GM19395 (cell line): ENCODE measurements around the gene SUPT4H1.

Experiments used
- ATAC-seq: cut with Tn5 transposase; IDR thresholded peaks from one replicate; pipeline ENCODE4 v1.9.1; 2021; ENCODE audit warnings: mild to moderate bottlenecking, moderate library complexity; ENCODE audit not compliant: unreplicated experiment

SUPT4H1 gene

DNA sequence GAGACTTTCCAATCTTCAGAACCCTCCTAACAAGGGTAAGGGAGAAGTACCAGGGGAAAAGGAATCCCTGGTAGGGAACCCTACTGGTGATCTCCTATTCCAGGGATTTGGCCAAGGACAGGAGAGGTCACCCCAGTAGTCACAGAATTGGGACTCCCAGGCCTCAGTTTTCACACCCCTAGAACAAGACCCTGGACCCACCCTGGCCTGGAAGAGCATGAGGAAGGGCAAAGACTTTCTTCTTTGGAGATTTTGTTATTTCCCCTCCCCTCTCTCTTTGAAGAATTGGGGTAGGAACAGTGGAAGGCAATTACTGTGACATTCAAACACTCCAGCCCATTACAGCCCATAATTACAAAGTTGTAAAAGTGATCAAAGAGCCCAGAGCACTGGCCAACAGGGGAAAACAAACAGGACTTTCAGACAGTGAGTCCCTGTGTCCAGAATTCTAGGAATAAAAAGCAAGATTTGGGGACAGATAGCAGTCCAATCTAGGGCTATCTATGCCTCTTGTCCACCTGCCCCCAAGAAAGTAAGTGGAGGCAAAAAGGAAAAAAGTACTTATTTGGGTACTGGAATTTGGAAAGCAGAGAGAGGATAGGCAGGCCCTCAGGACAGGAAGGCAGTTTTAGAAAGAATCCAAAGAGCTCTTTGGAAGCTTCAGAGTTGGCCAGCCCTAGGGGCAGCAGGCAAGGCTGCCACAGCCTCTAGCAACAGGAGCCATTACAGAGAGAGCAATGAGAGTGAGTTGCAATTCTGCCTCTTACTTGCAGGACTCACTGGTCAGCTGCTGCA is 13.4 kb upstream of the SUPT4H1 start:
- ATAC-seq, result no peak

DNA sequence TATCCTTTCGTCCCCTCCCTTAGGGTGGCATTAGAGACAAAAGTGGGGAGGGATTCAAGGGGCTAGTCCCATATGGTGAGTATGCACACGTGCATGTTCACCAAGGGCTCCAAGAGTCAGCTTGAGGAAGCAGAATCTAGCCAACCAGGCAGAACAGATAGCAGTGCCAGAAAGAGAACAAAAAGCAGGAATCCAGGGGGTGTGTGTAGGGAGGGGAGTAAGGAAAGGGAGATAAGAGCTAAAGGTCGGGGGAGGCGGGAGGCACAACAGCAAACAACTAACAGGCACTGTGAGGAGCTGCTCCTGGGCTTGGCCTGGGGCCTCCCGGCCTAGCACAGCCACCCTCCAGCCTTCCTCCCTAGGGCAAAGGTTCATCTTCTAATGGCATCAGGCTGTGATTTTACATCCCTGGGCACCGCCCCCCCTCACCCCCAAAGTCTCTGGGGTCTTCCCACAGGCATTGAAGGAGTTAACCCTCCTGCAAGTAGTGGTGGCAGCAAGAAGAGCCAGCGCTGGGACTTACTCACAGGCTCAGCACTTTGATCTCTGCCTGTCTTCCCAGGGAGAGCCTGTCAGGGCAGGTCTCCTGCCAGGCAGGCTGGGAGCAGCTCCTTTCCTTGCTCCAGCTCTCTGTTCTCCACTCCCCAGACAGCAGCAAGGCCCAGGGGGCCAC is 12.4 kb upstream of the SUPT4H1 start:
- ATAC-seq, result no peak

DNA sequence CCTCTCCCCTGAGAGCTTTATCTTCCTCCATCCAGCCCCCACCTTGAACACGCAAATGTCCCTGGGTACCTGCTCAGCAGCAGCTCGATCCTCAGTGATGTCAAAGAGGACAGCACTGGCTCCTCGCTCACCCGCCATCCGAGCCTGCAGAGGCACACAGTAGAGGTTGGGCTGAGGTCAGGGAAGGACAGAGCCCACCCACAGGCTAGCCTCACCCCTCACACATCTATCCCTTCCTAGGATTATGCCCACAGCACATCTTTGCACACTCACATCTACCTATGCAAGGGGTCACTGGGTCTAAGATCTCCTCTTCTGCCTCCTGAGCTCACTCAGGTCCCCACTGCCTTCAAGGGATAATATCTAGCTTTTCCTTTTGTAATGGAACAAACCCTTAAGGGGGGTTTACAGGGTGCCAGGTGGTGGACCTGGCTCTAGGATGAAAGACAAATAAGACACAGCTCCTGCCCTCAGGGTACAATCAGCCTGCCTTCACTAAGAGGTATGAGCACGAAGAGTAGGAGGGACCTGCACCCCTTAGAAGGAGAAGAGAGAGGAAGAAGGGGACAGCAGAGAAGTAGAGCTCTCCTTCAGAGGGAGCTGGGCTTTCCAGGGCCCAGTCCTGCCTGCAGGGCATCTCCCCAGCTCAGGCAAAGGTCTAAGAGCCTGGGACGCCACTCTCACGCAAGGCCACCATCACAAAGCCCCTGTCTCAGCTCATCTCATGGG is 11.6 kb upstream of the SUPT4H1 start:
- ATAC-seq, result no peak

DNA sequence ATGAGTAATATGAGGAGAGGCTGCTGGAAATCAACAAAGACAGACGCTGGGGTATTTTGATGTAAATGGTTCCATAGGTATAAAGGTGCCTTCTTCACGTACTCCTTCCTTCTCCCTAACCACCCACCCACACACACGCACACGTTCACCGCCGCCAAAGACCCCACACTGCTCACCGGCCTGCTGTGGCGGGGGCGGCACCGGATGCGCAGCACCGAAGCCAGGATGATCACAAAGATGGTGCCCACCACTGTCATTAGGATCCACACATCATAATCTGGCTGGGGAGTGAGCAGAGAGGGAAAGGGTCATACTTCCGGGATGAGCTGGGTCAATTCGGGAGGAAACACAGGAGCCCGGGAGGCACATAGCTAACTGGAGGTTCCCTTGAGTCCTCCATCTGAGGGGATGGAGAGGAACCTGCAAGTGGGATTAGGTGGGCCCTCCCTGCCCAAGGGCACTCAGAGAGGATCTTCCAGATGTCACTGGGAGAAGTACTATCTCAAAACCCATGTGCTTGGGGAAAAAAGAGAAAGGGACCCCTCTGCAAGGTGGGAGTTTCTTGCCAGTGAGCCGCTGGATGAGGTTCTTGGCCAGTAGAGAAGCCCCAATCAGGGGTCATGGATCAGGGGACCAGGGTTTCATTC is 10.5 kb upstream of the SUPT4H1 start:
- ATAC-seq, result no peak

DNA sequence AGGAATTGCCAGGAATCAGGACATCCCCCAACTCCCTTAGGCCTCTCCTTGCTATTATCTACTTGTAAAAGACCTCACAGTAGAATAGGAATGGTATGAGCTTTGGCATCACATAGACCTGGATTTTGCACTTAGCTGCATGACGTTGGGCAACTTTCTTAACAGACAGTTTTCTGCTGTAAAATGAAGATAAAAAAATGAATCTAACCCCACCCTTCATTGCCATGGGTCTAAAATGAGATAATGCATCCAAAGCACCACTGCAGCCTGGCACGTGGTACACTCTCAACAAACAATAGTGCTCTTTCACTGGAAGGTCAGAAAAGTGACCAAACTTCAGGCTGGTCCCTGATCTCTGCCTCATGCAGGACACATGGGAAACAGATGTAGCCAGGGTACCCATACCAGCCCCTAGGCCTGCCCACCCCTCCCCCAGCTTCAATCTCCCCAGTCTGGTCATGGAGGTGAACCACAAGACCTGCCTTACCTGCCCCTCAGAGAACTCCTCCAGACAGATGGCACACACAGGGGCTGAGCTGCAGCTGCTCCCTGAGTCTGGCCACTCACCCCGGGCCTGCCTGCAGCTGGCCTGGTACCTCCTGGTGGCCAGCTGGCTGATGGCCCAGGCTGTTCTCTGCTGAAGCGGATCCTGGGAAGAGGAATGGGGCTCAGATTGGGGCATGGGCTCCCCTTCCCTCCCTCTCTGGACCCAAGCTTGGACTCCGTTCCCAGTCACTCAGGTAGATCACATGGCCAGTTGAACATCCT is 8.5 kb upstream of the SUPT4H1 start:
- ATAC-seq, result no peak

DNA sequence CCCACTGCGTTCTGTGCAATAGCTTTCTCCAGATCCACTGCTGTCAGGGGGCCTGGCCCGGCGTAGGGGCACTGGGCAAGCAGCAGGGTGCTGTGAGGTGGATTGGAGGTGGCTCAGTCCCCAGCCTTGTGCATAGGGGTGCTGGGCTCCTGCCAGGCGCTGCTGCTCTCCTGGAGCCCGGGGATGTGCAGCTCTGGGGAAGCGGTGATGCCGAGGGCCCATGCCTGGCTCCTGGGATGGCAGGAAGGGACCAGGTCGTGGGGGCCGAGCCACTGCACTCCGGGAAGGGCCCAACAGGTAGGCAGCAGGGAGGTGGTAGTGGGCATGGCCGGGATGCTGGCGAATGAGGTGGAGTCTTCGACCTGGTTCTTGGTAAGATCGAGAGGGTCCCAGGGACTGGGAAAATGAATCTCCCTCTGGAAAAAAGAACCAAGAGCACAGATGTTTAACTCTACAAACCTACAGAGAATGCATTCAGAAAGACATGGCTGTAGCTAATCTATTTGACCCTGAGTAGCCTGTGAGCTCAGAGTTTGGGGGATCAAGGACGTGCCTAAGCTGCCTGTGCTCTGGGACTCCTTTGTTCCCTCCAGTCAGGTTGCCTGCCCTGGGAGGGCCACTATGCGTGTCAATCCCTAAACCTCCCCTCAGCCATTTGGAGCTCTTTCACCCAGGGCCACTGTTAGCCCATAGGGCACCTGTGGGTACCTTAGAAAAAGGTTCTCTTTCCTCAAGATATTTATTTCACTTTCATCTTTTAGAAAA is 6.6 kb upstream of the SUPT4H1 start:
- ATAC-seq, result no peak

DNA sequence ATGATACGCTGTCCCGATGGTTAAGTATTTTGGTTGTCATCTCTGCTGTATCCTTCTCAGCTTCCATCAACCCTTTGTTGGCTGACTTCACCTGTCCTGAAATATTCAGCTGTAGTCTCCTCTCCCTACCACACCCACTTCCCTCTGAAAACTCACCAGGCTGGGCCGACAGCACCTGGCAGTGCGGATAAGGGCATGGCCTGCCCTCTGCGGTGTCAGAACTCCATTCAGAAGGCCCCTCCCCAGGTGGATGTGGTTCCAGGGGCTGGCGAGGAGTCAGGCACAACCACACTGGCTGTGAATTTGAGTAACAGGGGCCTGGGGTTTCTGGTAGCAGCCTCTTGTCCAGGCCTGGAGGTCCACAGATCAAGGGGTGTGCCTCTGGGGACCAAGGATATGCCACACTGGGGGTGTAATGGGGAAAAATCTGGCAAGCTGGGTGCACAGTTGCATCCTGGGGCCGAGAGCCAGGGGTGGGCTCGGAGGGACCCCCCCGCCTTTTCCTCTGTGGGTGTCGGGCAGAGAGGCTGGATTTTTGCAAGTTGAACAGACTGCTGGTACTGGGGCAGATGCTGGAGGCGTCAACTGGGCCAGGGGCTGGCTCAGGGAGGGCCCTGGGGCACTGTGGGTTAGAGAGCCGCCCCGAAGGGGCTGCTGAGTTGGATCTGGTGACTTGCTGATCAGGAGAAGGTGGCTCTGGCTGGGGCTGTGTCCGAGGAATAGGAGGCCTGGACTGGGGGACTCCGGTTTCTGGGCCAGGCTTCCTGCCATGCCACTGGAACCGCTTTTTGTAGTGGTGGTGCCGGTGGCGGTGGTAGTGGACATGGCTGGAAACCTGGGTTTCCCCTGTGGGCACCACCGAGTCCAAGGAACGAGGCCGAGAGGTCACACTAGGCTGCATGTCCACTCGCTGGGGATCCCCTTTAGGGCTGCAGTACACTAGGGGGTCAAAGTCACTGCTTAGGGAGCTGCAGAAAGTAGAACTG is 5.6 kb upstream of the SUPT4H1 start:
- ATAC-seq, result no peak

DNA sequence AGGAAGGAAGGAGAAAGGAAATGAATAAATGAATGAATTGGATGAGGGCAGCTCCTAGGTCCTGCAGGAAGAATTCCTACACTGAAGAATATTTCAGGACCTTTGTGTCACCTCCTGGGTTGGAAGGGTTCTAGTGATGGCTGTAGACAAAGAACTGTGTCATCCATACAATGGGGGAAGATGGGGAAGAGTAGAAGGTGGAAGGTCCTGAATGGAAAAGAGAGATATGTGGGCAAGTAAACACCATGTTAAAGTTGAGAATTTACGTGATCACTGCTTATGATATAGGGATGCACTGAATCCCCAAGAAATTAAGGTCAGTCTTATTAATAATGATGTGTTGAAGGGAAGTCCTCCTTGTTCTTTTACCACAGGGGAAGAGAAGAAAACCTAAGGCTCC is 4.2 kb upstream of the SUPT4H1 start:
- ATAC-seq, result no peak

DNA sequence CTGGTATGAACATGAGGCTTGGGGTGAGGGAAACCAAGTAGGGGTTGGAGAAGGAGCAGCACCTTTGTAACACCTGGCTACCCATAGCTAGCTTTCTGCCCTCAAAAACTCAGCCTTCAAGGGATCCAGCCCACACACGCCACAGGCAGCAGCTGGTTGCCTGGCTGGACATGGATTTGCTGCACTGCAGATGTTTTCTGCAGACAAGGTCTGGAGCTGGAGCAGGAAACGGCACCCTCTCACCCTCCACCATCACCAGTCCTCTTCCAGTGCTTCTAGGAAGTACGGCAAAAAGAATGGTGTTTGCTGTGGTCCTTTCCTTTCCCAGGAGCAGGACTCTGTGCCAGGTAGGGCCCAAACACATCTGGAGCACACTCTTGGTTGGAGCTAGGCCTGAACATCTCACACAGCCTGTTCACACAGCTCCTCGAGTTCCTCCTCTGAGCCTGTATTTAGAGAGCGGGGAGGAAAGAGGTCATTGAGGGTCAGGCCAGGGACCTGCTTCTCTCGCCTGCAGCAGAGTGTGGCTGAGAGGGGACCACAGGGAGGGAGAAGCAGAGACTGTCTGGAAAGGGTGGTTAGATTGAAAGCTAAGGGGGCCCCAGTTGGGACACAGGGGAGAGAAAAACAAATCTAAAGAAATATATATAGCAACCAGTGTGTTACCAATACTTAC is 2.7 kb upstream of the SUPT4H1 start:
- ATAC-seq, result no peak

DNA sequence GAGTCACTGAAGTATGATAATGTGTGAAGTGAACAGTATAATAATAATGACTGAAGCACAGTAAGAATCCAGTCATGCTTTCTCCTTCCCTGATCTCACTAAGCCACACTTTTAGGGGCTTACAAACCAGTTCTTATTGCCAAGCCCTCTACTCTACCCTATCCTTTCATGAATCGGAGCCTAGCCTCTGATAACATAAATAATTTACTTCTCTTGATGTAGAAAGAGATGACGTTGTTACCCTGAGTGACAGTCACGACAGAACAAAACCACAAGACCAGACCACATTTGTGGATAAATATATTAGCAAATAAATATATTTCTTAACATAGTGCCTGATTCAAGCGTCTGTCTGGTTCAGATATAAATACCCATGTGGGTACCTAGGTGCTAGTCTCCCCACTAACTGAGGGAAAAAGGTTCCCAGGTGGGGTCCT is 1.4 kb upstream of the SUPT4H1 start:
- ATAC-seq, result no peak

DNA sequence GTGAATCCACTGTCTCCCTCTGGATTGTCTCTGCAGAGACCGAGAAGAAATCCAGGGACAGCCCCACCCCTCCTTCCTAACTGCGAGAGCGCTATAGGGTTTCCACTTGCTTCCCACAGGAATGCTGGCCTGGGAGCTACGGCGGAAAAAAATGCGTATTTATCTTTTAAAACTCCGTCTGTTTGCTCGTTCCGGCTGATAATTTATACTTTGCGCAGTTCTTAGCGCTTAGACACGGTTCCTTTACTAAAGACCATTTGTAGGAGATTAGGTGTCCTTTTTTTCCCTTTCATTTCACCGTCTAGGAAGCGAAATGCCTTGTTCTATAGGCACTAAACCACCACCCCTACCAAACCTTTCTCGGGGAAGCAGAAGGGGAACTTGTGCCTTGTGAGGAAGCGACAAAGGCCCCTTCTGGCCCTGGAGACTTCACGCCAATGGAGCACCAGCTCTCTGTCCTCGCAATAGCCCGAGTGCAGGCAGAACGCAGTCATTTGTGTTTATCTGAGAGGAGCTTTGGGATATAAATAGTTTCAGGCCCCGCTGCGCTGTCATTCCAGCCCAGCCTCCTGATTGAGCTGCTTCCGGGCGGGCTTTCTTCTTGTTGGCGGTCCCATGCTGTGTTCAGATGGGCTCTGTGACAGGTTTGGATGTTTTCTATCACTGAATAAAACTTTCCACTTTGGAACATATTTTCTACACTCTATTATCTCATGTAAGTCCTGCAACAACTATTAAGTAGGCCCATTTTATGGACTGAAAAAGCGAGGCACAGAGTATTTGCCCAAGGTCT is 791 bp upstream of the SUPT4H1 start:
- ATAC-seq, result no peak

DNA sequence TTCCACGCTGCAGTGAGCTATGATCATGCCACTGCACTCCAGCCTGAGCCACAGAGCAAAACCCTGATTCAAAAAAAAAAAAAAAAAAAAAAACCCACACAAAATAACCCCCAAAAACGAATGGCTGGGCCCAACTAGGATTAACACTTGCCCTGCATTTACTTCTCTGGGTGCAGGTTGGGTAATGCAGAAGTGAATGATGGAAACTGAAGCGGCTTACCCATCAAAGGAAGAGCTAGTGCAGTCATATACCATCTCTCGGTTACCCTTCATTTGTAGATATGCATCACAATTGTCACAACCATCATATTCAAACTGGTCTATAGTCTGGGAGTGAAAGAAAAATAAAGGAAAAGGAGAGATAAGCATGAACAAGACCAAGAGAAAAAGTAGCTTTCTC is 819 bp downstream of the SUPT4H1 start:
- no peak for ATAC-seq

DNA sequence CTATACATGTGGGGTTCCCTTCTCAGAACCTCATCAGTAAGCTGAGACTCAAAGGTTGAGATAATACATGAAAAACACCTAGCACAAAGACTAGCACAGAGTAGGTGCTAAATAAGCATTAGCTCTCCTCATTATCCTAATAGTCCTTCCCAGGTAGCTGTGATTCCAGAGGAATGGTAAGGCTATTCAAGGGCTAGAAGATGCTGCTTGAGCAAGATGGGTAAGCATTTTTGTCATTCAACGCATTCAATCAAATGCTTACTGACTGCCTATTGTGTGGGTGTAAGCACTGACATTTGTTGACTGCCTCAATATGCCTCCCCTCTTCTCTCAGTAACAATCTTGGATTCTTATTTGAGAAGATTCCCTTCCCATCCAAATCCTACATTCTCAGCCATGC is 4.0 kb downstream of the SUPT4H1 start:
- no peak for ATAC-seq

DNA sequence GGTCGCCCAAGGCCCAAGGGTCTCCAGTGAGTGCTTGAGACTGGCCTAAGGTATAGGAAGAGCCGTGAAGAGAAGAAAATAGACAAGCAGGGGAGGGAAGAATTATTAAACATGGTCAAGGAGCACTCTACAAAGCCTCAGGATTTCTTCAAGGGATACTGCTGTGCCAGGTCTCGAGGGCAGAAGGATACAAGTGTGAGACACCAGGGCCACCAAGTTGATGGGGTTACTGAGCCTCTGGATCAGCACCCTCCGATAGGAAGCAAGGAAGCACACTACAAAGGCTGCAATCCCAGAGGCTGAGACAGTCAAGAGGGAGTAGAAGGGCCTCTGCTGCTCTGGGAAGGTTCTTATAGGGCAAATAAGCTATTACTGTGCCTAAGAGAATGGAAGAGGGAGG is 6.5 kb downstream of the SUPT4H1 start:
- no peak for ATAC-seq

DNA sequence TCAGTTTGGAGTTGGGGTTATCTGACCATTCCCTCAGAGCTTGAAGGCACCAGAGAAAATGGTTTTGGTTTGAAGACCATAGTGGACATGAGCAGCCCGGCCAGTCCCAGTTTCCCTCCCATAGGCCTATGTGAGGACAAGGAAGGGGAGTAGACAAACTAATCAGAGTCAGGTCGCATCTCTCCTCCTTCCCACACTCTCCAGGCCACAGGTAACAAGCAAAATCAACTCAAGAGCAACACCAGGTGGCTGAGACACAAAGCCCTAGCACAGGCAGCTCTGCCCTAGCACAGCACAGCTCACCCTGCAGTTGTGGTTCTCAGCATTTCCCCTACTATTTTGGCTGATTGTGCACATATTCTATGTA is 7.2 kb downstream of the SUPT4H1 start:
- peak; percentile 51 for ATAC-seq

DNA sequence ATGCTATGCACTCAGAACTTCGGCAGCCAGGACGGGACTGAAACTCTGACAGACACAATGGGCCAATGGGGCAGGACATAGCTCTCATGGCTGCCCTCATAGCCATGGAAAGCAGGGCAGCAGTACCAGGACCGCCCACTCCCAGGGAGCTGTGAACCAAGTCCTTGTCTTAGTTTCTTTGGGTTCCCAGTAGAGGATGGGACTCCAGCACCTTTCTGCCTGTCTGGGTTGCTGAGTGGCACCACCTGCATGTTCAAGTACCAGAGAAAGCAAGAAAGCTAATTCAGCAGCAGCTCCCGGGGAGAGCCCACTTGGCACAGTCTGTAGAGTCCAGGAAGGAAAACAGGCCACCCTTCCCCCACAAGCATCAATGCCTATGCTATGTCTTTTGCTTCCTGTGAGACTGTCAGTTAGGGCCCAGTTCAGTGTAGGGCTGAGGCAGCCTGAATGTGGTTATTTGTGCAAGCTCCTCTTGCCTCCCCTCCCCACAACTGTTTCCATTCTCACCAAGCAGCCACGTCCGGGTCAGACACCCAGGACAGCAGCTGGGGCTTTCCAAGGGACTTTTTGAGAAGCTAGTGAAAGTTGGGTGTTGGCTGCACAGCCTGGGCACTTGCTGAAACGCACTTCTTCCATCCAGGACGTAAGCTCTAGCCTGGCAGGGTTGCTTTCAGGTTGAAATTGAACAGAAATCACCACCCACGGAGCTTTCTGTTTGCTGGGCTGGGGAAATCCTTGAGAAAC is 7.8 kb downstream of the SUPT4H1 start:
- ATAC-seq, result peak; percentile 84

DNA sequence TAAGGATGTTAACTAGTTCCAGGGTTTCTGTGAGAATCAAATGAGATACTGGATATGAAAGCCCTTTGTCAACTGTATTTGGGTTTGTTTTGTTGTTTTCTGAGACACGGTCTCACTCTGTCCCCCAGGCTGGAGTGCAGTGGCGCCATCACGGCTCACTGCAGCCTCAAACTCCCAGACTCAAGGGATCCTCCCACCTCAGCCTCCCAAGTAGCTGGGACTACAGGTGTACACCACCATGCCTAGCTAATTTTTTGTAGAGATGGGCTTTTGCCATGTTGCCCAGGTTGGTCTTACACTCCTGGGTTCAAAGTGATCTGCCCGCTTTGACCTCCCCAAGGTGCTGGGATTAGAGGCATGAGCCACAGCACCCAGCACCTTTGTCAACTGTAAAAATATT is 8.9 kb downstream of the SUPT4H1 start:
- ATAC-seq, result no peak
